HepG2 (cell line): ENCODE results near the gene MYO15A. TPM values are rescaled to one million over a fixed set of nuclear protein-coding genes. Genes with fewer than 3 reads are reported as not detected.

Source experiments
- BORCS8-MEF2B ChIP-seq: sonication (generic); formaldehyde crosslinking; IDR thresholded peaks from 2 replicates; pipeline ENCODE4 v1.8.0; 2022; ENCODE audit warnings: mild to moderate bottlenecking, missing genetic modification reagents
- CENPBD1 ChIP-seq: sonication (generic); formaldehyde crosslinking; IDR thresholded peaks from 2 replicates; pipeline ENCODE4 v1.8.0; 2022; ENCODE audit warnings: missing genetic modification reagents, low read depth, mild to moderate bottlenecking, borderline replicate concordance
- EHMT2 ChIP-seq: fragments of 200-600 bp; sonication (generic); IDR thresholded peaks from 2 replicates; pipeline ENCODE4 v1.7.0; 2017; ENCODE audit warnings: antibody characterized with exemption, low read depth, low read length, borderline replicate concordance
- HIVEP1 ChIP-seq: sonication (generic); formaldehyde crosslinking; IDR thresholded peaks from 2 replicates; pipeline ENCODE4 v1.4.0; 2020; ENCODE audit warnings: mild to moderate bottlenecking, missing genetic modification reagents
- HMGXB3 ChIP-seq: sonication (generic); formaldehyde crosslinking; IDR thresholded peaks from 2 replicates; pipeline ENCODE4 v1.4.0; 2020; ENCODE audit warnings: missing genetic modification reagents, borderline replicate concordance
- KDM1A ChIP-seq: IDR thresholded peaks from 2 replicates; pipeline ENCODE4 v1.6.1; 2016; ENCODE audit warnings: missing compliant biosample characterization
- NR3C1 ChIP-seq: sonication (generic); formaldehyde crosslinking; IDR thresholded peaks from 2 replicates; pipeline ENCODE4 v1.4.0; 2020; ENCODE audit warnings: missing genetic modification reagents
- POLR2A ChIP-seq, 2 experiments: IDR thresholded peaks; 2 replicates each; pipeline ENCODE4 v1.6.1; 2011; ENCODE audit warnings: low read depth in 2 of 2, low read length in 2 of 2, mild to moderate bottlenecking in 1 of 2, moderate library complexity in 1 of 2; ENCODE audit not compliant: insufficient read depth in 1 of 2
- RBM39 ChIP-seq: fragments of 200-400 bp; formaldehyde crosslinking; IDR thresholded peaks from one replicate; pipeline ENCODE4 v1.6.1; 2018; ENCODE audit warnings: antibody characterized with exemption, mild to moderate bottlenecking, low read depth, low read length; ENCODE audit not compliant: poor library complexity, severe bottlenecking
- RORA ChIP-seq: sonication (generic); formaldehyde crosslinking; IDR thresholded peaks from 2 replicates; pipeline ENCODE4 v1.5.0; 2020; ENCODE audit warnings: mild to moderate bottlenecking, missing genetic modification reagents, moderate library complexity
- SOX5 ChIP-seq: IDR thresholded peaks from 2 replicates; pipeline ENCODE4 v1.6.1; 2016; ENCODE audit warnings: borderline replicate concordance
- TCF7L2 ChIP-seq: IDR thresholded peaks from 2 replicates; pipeline ENCODE4 v1.6.1; 2011; ENCODE audit warnings: mild to moderate bottlenecking, low read depth, low read length, moderate library complexity
- TEF ChIP-seq: sonication (generic); formaldehyde crosslinking; IDR thresholded peaks from 2 replicates; pipeline ENCODE4 v1.5.0; 2020; ENCODE audit warnings: missing genetic modification reagents
- TMF1 ChIP-seq: sonication (generic); formaldehyde crosslinking; IDR thresholded peaks from 2 replicates; pipeline ENCODE4 v1.8.1; 2022; ENCODE audit warnings: low read depth, missing genetic modification reagents
- ZNF234 ChIP-seq: sonication (generic); formaldehyde crosslinking; conservative IDR thresholded peaks from 2 replicates; pipeline ENCODE4 v1.5.1; 2020; ENCODE audit warnings: mild to moderate bottlenecking, missing genetic modification reagents
- ZNF331 ChIP-seq: sonication (generic); formaldehyde crosslinking; IDR thresholded peaks from 2 replicates; pipeline ENCODE4 v1.4.0; 2020; ENCODE audit warnings: missing genetic modification reagents
- ZNF562 ChIP-seq: sonication (generic); formaldehyde crosslinking; IDR thresholded peaks from 2 replicates; pipeline ENCODE4 v1.8.0; 2022; ENCODE audit warnings: missing genetic modification reagents, borderline replicate concordance
- ZNF615 ChIP-seq: sonication (generic); formaldehyde crosslinking; IDR thresholded peaks from 2 replicates; pipeline ENCODE4 v1.5.0; 2020; ENCODE audit warnings: mild to moderate bottlenecking, missing genetic modification reagents, borderline replicate concordance
- ZNF772 ChIP-seq: sonication (generic); formaldehyde crosslinking; IDR thresholded peaks from 2 replicates; pipeline ENCODE4 v1.5.0; 2020; ENCODE audit warnings: mild to moderate bottlenecking, missing genetic modification reagents
- ZNF788 ChIP-seq: sonication (generic); formaldehyde crosslinking; IDR thresholded peaks from 2 replicates; pipeline ENCODE4 v1.5.0; 2020; ENCODE audit warnings: mild to moderate bottlenecking, missing genetic modification reagents, borderline replicate concordance
- ZSCAN12 ChIP-seq: sonication (generic); formaldehyde crosslinking; IDR thresholded peaks from 2 replicates; pipeline ENCODE4 v1.9.0; 2021; ENCODE audit warnings: mild to moderate bottlenecking, missing genetic modification reagents
- polyA plus RNA-seq, 8 experiments: library from polyadenylated mRNA; depleted of rRNA in 3 of 8; stranded (reverse) in 7 of 8; unstranded in 1 of 8; fragments of >200 nt; fragmentation: Illumina TruSeq in 4 of 8; extraction: Trizol in 4 of 8; gene quantifications; 2 replicates each; pipeline versions ENCODE4 v1.2.1 to v1.2.3, GENCODE V29; 2011 to 2016; ENCODE audit warnings: low read depth in 4 of 8, missing spikeins in 1 of 8, mixed read lengths in 1 of 8; ENCODE audit not compliant: insufficient read depth in 1 of 8
- total RNA-seq, 5 experiments: library from RNA; depleted of rRNA; stranded (reverse); fragments of >200 nt; fragmentation: Illumina TruSeq; extraction: Trizol; gene quantifications; 2 replicates each; pipeline ENCODE4 v1.2.3, GENCODE V29; 2016; ENCODE audit warnings: low read depth in 1 of 5
- TF ChIP-seq, protein P1 (sequence below): sonication (generic); formaldehyde crosslinking; IDR thresholded peaks from 2 replicates; pipeline ENCODE4 v1.8.0; 2022; ENCODE audit warnings: mild to moderate bottlenecking, missing genetic modification reagents
- TF ChIP-seq, protein P2 (sequence below): sonication (generic); formaldehyde crosslinking; IDR thresholded peaks from 2 replicates; pipeline ENCODE4 v1.5.0; 2020; ENCODE audit warnings: missing genetic modification reagents, mild to moderate bottlenecking, borderline replicate concordance

The MYO15A gene
- total and polyA plus RNA-seq, 2 of the 13 experiments (the other 11 are each of a cell fraction or from before 2014, with no cell fraction given), result 0.07 to 0.20 TPM

DNA sequence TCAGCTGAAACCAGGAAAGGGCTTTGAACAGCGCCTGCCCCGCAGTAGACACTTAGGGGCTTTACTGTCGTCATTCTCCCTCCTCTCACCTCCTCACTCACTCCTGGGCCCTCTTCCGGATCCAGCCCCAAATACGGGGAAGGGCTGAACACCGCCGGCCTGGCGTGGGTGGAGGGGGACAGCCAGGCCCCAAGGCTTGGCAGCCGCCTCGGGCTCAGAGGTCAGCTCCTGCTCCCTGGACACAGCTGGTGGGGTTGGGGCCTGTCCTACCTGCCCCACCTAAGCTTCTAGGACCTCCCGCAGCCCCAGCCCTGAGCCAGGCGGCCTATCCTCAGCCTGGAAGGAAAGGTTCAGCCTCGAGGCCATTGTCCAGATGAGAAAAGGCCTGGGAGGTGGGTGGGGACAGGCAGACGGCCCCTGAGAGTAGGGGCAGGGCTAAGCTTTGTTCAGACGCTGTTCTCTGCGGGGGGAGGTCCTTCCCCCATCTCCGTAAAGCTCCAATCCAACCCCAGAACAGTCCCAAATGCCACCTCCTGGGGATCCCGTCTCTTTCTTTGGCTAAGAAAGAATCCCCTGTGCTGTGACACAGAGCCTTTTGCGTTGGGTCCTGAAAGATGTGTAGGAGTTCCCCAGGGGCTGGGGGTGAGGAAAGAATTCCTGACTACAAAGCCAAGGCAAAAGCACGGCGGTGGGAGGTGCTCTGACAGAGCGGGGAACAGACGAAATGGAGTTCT lies 116.0 kb downstream of the MYO15A start (continued):
- peak; percentile 10; the same call in 1 of the 2 replicates for TF ChIP-seq SOX5 (CRISPR knock-in tag)
- no peak for TF ChIP-seq ZNF562 (CRISPR knock-in tag)
- TF ChIP-seq, protein P1, sequence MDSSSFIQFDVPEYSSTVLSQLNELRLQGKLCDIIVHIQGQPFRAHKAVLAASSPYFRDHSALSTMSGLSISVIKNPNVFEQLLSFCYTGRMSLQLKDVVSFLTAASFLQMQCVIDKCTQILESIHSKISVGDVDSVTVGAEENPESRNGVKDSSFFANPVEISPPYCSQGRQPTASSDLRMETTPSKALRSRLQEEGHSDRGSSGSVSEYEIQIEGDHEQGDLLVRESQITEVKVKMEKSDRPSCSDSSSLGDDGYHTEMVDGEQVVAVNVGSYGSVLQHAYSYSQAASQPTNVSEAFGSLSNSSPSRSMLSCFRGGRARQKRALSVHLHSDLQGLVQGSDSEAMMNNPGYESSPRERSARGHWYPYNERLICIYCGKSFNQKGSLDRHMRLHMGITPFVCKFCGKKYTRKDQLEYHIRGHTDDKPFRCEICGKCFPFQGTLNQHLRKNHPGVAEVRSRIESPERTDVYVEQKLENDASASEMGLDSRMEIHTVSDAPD (CRISPR knock-in tag), result no peak
- no peak for TF ChIP-seq TEF (CRISPR knock-in tag)
- TF ChIP-seq HIVEP1 (CRISPR knock-in tag), result peak; percentile 74
- TF ChIP-seq HMGXB3, result no peak
- no peak for TF ChIP-seq TMF1
- TF ChIP-seq EHMT2, result no peak
- TF ChIP-seq ZNF772 (CRISPR knock-in tag), result no peak; the same call in 1 of the 2 replicates
- no peak for TF ChIP-seq ZNF234 (CRISPR knock-in tag)
- TF ChIP-seq, protein P2, sequence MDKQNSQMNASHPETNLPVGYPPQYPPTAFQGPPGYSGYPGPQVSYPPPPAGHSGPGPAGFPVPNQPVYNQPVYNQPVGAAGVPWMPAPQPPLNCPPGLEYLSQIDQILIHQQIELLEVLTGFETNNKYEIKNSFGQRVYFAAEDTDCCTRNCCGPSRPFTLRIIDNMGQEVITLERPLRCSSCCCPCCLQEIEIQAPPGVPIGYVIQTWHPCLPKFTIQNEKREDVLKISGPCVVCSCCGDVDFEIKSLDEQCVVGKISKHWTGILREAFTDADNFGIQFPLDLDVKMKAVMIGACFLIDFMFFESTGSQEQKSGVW (CRISPR knock-in tag), result no peak
- no peak for TF ChIP-seq RORA (CRISPR knock-in tag)
- TF ChIP-seq ZSCAN12 (CRISPR knock-in tag), result no peak
- no peak for TF ChIP-seq ZNF615 (CRISPR knock-in tag)
- peak; percentile 43 for TF ChIP-seq RBM39
- peak; percentile 61; the same call in 1 of the 2 replicates for TF ChIP-seq BORCS8-MEF2B (CRISPR knock-in tag)
- TF ChIP-seq ZNF331 (CRISPR knock-in tag), result no peak
- 0 out of 2 replicates have a peak, but pooled peaks have one; percentile 58 for TF ChIP-seq ZNF788 (CRISPR knock-in tag)
- TF ChIP-seq TCF7L2, result no peak
- TF ChIP-seq KDM1A (CRISPR knock-in tag), result no peak
- no peak for TF ChIP-seq NR3C1 (CRISPR knock-in tag)
- peak in 1 of 2 experiments; percentile 44; a peak in 3 of 4 replicates for TF ChIP-seq POLR2A (IDR thresholded peaks at IDR 0.05; ENCODE audit: insufficient read depth in 1 of 2, low read depth in 2 of 2, low read length in 2 of 2)
- TF ChIP-seq CENPBD1, result no peak
